ENCODE results near the gene CAMSAP2.

CAMSAP2 gene

GRCh38 chr1:200894712-200895442, 156.2 kb downstream of the CAMSAP2 start, which contains the start of gene INAVA:
Gene INAVA (plus strand): TSS chr1:200894900. CDS start chr1:200898401, 3,501 bp downstream.
- TF ChIP-seq, protein P1, sequence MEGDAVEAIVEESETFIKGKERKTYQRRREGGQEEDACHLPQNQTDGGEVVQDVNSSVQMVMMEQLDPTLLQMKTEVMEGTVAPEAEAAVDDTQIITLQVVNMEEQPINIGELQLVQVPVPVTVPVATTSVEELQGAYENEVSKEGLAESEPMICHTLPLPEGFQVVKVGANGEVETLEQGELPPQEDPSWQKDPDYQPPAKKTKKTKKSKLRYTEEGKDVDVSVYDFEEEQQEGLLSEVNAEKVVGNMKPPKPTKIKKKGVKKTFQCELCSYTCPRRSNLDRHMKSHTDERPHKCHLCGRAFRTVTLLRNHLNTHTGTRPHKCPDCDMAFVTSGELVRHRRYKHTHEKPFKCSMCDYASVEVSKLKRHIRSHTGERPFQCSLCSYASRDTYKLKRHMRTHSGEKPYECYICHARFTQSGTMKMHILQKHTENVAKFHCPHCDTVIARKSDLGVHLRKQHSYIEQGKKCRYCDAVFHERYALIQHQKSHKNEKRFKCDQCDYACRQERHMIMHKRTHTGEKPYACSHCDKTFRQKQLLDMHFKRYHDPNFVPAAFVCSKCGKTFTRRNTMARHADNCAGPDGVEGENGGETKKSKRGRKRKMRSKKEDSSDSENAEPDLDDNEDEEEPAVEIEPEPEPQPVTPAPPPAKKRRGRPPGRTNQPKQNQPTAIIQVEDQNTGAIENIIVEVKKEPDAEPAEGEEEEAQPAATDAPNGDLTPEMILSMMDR (IDR thresholded peaks at IDR 0.05; ENCODE audit: insufficient read depth, low read depth, low read length, missing control alignments) = peak; percentile 34
- H3K4me3 ChIP-seq (ENCODE audit: low read length) = peak within 1 kb of the TSS; percentile 99
- DNase-seq (ENCODE audit: low read depth) = peak; percentile 95

DNA sequence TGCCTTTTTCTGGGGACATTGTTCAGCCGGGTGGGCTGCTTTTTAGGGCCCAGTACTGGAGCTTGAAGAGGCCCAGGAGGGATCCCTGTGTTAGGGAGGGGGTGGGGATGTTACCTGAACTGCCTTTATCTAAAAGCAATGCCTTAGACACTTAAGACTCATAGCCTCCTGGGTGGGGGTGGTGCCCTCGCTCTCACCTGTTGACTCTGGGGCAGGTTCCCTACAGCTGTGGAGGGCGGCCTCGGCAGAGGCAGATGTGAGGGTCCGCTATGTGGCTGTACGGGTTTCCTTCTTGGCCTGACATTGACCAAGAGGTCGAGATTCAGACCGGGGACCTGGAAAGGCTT, 156.7 kb downstream of the CAMSAP2 start:
- DNase-seq (ENCODE audit: low read depth) = no peak
- peak overlapping the region; percentile 99 for H3K4me3 ChIP-seq (ENCODE audit: low read length)
- TF ChIP-seq, protein P1 (IDR thresholded peaks at IDR 0.05; ENCODE audit: insufficient read depth, low read depth, low read length, missing control alignments) = no peak

DNA sequence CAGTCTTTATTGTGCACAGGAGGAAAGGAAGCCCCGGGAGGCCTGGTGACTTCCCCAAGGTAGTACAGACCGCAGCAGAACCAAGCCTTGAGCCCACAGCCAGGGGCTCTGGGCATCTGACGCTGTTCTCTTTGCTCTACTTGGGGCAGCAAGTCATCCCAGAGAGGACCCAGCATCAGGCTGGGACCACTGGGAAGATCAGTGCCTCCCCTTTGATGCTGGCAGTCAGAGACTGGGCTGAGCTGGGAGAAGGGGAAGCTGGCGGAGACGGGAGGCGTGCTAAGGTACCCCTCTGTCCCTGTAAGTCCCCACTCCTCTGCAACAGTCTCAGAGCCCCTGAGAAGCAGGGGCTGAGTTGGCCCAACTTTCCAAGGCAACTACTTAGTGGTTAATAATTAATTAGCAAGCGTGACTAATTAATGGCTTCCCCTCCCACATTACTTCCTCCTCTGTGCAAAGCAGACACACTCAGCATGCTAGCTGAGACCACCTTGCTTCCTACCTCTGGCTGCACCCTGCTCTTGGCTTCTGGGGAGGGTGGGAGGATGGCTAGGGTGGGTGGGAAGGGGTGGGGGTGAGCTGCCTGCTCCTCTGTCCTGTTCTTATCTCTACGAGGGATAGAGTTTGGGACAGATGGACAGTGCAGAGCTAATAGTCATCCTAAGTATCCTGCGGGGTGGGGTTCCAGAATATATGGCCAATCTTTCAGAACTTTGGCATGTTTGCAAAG, 157.3 kb downstream of the CAMSAP2 start:
- no peak for DNase-seq (ENCODE audit: low read depth)
- peak overlapping the region; percentile 99 for H3K4me3 ChIP-seq (ENCODE audit: low read length)
- TF ChIP-seq, protein P1 (IDR thresholded peaks at IDR 0.05; ENCODE audit: insufficient read depth, low read depth, low read length, missing control alignments) = no peak

GRCh38 chr1:200896531-200897196, 158.0 kb downstream of the CAMSAP2 start:
- DNase-seq (ENCODE audit: low read depth) = peak; percentile 94
- H3K4me3 ChIP-seq (ENCODE audit: low read length) = peak overlapping the region; percentile 99

DNA sequence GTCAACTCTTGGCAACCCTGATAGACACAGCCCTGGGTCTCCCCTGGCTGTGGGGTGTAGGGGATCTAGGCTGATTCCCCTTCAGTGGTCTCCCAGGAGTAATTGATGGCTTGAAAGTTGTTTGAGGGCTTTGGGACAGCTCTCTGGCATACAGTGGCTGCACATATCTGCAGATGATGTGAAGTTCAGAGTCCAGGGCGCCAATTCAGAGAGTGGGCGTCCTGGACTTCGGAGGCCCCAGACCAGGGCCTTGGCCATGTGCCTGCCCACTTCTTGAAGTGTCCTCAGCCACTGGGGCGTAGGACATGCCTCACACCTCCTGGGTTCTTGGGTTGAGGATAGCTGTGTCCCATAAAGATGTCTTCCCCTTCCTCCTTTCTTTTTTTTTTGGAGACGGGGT, 158.6 kb downstream of the CAMSAP2 start:
- TF ChIP-seq, protein P1 (IDR thresholded peaks at IDR 0.05; ENCODE audit: insufficient read depth, low read depth, low read length, missing control alignments) = no peak
- DNase-seq (ENCODE audit: low read depth) = no peak
- H3K4me3 ChIP-seq (ENCODE audit: low read length) = peak overlapping the region; percentile 99

More at GRCh38 chr1:200896531-200897196, 158.0 kb downstream of the CAMSAP2 start:
- TF ChIP-seq, protein P1 (IDR thresholded peaks at IDR 0.05; ENCODE audit: insufficient read depth, low read depth, low read length, missing control alignments) = no peak

DNA sequence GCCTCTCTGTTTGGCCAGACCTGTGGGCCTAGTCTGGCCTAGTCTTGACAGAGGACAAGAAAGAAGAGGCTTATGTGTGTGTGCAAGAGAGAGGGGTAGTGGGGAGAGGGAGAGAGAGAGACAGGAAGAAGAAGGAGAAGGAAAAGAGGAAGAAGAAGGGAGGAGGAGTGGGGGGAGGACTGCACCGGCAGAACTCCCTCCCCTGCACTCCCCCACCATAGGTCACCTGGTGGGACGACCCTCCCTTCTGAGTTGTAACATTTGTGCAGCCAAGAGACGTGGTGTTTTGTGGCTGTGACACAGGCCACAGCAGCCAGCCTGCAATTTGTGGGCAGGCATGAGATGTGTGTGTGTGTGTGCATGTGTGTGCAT, 160.3 kb downstream of the CAMSAP2 start:
- TF ChIP-seq, protein P1 (IDR thresholded peaks at IDR 0.05; ENCODE audit: insufficient read depth, low read depth, low read length, missing control alignments) = no peak
- H3K4me3 ChIP-seq (ENCODE audit: low read length) = no peak overlapping the region

More for the DNA sequence above, 160.3 kb downstream of the CAMSAP2 start:
- DNase-seq (ENCODE audit: low read depth) = no peak
